Stomach smooth muscle (tissue), 2 donors: ENCODE measurements around the gene GABPB1.

Experiments
- H3K27ac ChIP-seq: one replicate; pipeline ENCODE4 v1.7.0; 2013; ENCODE audit warnings: mild to moderate bottlenecking, low read length, inconsistent platforms
- H3K27me3 ChIP-seq, 2 donors: one replicate each; pipeline ENCODE4 v1.7.0; 2013; ENCODE audit warnings: low read length in 2 of 2; ENCODE audit not compliant: insufficient read depth in 2 of 2, control insufficient read depth in 1 of 2
- H3K36me3 ChIP-seq, 2 donors: one replicate each; pipeline ENCODE4 v1.7.0; 2013; ENCODE audit warnings: low read length in 2 of 2; ENCODE audit not compliant: control insufficient read depth in 2 of 2, insufficient read depth in 2 of 2
- H3K4me1 ChIP-seq: one replicate; pipeline ENCODE4 v1.7.0; 2013; ENCODE audit warnings: low read length; ENCODE audit not compliant: control insufficient read depth, insufficient read depth
- H3K4me3 ChIP-seq, 2 donors: one replicate each; pipeline ENCODE4 v1.7.0; 2013; ENCODE audit warnings: low read length in 2 of 2
- H3K9ac ChIP-seq, 2 donors: one replicate each; pipeline ENCODE4 v1.7.0; 2013; ENCODE audit warnings: low read length in 2 of 2, mild to moderate bottlenecking in 1 of 2
- H3K9me3 ChIP-seq, 2 donors: one replicate each; pipeline ENCODE4 v1.7.0; 2013; ENCODE audit warnings: low read length in 2 of 2; ENCODE audit not compliant: control insufficient read depth in 2 of 2
- donor health status: healthy.
- donor health status: Pancreatic carcinoma.

Gene GABPB1

DNA sequence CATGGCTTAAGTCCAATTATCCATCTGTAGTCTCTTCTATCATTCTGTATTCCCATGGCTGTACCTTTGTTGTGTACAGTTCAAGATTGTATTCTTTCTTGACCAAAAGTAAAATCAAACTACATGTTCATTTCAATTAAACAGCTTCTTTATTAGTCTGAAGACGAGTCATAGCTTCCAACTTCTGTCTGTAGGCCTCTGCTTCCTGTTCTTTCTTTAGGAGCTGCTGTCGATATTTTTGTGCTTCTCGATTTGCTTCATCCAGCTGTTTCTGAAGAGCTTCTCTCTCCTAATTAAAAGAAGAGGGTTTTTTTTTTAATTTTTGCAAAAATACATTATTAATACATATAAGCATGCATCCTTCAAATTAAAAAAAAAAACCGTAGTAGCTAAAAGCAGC, 76.5 kb downstream of the GABPB1 start:
- no peak overlapping the region for H3K4me3 ChIP-seq
- H3K9me3 ChIP-seq = no peaks in the 10 kb centered on the region
- H3K4me1 ChIP-seq = no peaks in the 10 kb centered on the region
- H3K9ac ChIP-seq = no peak overlapping the region
- no peaks in the 10 kb centered on the region for H3K27me3 ChIP-seq
- no peak overlapping the region for H3K27ac ChIP-seq
- H3K36me3 ChIP-seq = no peaks in the 10 kb centered on the region

DNA sequence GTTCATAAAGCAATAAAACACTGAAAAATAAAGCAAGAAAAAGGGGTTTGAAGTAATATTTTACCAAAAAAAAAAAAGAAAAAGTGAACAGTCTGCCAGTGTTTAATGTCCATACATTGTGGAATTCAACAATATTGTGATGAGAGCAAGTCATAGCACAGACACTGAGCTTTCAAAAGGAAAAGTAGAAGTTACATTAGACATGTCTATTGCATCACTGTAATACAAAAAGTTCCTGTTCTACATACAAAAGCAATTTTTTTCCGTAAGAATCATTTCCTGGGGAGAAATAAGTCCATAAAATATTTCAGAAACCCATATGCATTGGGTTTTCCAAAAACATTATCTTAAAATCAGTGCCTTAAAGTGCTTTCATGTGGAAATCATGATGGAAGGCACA, 77.6 kb downstream of the GABPB1 start:
- H3K9ac ChIP-seq = no peak overlapping the region
- H3K27me3 ChIP-seq = no peaks in the 10 kb centered on the region
- no peaks in the 10 kb centered on the region for H3K4me1 ChIP-seq
- no peaks in the 10 kb centered on the region for H3K9me3 ChIP-seq
- H3K27ac ChIP-seq = no peak overlapping the region
- H3K36me3 ChIP-seq = no peaks in the 10 kb centered on the region
- no peak overlapping the region for H3K4me3 ChIP-seq

DNA sequence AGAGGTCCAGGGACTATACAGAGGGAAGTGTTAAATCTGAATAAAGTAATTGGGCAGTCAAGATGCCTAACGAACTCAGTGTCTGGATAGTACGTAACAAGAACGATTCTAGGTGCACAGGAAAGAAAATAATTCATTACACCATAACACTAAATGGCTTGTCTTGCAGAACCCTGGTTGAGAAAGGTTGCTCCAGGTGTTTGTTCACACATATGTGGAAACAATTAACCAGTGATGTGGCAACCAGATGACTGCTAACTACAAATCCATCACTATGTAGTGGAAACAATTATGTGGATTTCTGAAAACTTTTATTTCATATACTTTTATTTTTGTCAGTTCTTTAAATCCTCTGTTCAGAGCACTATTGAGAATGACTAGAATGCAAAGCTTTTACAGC, 79.1 kb downstream of the GABPB1 start:
- Histone ChIP-seq H3K27me3 (no peaks in the 10 kb centered on the region), H3K9me3 (no peaks in the 10 kb centered on the region), H3K9ac (no peak overlapping the region), H3K27ac (no peak overlapping the region), H3K4me3 (no peak overlapping the region), H3K4me1 (no peaks in the 10 kb centered on the region), H3K36me3 (no peaks in the 10 kb centered on the region)

DNA sequence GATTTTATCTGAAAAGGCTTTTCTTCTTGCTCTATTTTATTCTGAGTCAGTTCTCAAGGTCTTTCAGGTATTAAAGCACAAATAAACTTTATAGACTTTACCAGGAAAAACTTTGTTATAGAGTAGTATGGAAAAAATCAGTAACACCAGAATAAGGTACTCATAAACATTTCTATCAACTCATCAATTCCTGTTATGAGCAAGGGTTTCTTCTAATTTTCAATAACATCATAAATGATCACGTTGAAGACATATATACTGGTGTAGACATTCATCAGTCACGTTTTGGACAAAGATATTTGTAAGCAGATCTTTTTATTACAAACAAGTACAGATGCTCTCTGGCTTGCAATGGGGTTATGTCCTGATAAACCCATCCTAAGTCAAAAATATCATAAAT, 79.9 kb downstream of the GABPB1 start:
- no peak overlapping the region for H3K4me3 ChIP-seq
- H3K9ac ChIP-seq = no peak overlapping the region
- no peak overlapping the region for H3K27ac ChIP-seq
- no peaks in the 10 kb centered on the region for H3K36me3 ChIP-seq
- no peaks in the 10 kb centered on the region for H3K27me3 ChIP-seq
- H3K4me1 ChIP-seq = no peaks in the 10 kb centered on the region
- H3K9me3 ChIP-seq = no peaks in the 10 kb centered on the region

DNA sequence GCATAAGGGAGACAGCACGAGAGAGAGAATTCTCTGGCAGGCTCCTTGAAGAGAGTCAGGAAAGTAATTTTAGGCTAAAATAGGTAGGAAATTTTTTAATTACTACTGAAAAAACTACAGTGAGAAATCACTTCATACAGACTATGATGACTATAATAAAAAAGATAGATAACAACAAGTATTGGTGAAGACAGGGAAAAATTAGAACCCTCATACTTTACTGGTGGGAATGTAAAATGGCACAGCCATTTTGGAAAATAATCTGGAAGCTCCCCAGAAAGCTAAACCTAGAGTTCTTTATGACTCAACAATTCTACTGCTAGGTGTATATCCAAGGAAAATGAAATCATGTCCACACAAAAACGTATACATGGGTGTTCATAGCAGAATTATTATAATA, 87.4 kb downstream of the GABPB1 start:
- H3K27me3 ChIP-seq = no peaks in the 10 kb centered on the region
- H3K36me3 ChIP-seq = no peaks in the 10 kb centered on the region
- no peaks in the 10 kb centered on the region for H3K4me1 ChIP-seq
- H3K9ac ChIP-seq = no peak overlapping the region
- no peaks in the 10 kb centered on the region for H3K9me3 ChIP-seq
- H3K4me3 ChIP-seq = no peak overlapping the region
- no peak overlapping the region for H3K27ac ChIP-seq

DNA sequence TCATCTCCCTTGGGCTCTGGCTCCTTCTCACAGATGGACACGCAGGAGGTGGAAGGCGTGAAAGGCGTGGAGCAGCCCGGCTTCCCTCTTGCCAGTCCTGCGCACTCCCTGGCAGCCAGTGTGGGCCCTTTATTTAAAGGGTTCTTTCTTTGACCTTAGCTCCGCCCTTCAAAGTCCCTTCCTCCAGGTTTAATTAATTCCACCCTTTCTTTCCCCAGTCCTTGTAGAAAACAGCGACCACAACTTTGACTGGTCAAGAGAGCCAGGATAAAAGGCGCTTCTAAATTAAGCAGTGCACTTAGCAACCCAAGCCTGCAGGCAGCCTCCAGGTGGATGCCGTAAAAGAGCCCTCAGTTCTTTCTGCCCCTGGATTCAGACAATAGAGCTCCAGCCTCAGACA, 89.4 kb downstream of the GABPB1 start, which contains the start of gene HDC:
Gene HDC (minus strand): TSS at position 107 of the 400 bp plus-strand sequence. CDS start 103 bp downstream, at position 4.
- H3K27me3 ChIP-seq = no peaks in the 10 kb centered on the region
- H3K27ac ChIP-seq = no peak within 1 kb of the TSS
- no peak within 1 kb of the TSS for H3K4me3 ChIP-seq
- no peaks in the 10 kb centered on the region for H3K4me1 ChIP-seq
- no peaks in the 10 kb centered on the region for H3K36me3 ChIP-seq
- no peak within 1 kb of the TSS for H3K9ac ChIP-seq
- H3K9me3 ChIP-seq = no peaks in the 10 kb centered on the region

DNA sequence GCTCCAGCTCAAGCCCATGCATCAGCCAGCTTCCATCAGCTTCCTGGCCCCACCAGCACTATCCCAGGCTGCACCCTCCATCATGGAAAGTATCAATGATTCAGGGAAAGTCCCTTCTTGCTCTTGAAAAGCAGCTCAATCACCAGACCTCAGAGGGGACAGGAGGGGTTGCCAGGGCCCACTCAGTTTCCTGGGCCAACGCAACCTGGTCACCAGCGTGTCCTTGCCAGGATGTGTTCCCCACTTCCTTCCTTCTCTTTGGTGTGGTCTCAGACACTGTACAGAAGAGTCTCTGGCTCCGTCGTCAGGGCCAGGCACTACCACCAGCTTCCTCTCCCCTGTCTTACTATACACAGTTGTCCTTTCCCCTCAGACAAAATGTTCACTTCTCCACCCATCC, 92.5 kb downstream of the GABPB1 start:
- Histone ChIP-seq H3K36me3 (no peaks in the 10 kb centered on the region), H3K9ac (no peak overlapping the region), H3K4me3 (no peak overlapping the region), H3K4me1 (no peaks in the 10 kb centered on the region), H3K27me3 (no peaks in the 10 kb centered on the region), H3K9me3 (no peaks in the 10 kb centered on the region), H3K27ac (no peak overlapping the region)

DNA sequence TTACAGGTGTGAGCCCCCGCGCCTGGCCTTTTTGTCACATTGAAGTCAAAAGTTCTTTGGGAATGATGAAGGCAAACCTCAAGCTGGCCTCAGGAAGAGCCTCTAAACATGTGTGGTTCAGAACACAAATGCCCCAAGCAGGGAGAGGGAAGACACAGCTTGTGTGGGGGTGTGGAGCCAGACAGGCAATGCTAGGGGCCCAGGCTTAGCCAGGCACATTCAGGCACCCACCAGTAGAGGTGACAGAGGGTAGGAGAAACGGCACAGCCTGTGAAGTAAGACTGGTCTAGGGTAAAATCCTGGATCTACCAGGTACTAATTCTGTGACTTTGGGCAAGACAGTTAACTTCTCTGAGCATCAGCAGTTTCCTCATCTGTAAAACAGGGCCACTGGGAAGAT, 93.0 kb downstream of the GABPB1 start:
- peaks cover 0 to 3% of the 10 kb centered on the region in 2 donors for H3K27me3 ChIP-seq
- H3K9me3 ChIP-seq = no peaks in the 10 kb centered on the region
- H3K9ac ChIP-seq = no peak overlapping the region
- no peak overlapping the region for H3K4me3 ChIP-seq
- H3K27ac ChIP-seq = no peak overlapping the region
- no peaks in the 10 kb centered on the region for H3K4me1 ChIP-seq
- no peaks in the 10 kb centered on the region for H3K36me3 ChIP-seq

DNA sequence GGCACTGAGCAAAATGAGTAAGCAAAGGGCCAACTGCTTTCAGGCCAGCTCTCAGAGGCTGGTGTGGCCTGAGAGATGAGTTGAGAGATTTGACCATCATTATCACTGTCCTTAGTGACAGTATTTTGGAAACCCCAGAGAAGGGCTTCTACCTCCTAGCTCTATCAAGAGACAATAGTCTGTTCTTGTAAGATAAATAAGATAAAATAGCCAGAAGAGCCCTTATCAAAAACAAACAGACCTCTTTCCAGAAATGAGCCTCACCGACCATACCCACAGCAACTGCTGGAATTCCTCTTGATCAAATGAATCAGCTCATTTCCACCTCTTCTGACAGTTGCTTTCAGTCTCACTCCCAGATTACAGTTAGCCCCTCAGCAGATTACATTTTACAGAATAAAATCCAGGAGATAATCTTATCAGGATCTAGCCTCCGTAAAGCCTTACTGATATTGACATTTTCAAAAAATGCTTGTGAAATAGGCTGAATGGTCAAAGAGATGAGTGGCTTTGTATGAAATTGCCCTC, 94.0 kb downstream of the GABPB1 start:
- Histone ChIP-seq H3K4me3 (no peak overlapping the region), H3K27ac (no peak overlapping the region), H3K9me3 (no peaks in the 10 kb centered on the region), H3K27me3 (peaks cover 0 to 3% of the 10 kb centered on the region in 2 donors), H3K4me1 (no peaks in the 10 kb centered on the region), H3K36me3 (no peaks in the 10 kb centered on the region), H3K9ac (no peak overlapping the region)

DNA sequence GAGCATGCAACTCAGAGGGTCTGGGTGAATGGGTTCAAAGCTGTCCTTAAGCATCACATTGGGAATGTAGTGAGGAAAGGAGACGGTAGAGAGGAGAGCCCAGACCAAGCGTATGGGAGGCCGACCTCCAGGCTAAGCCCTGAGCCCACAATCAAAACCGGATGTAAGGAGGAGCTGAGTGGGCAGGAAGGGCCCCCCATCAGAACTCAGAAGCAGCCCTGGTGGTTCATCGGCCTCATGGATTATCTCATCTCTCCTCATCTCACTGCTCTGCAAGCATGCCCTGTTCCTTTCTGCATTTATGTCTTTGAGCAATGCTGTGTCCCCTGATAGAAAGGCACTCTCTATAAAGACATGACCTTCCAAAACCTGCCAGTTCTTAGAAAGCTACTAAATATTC, 95.7 kb downstream of the GABPB1 start:
- Histone ChIP-seq H3K9ac (no peak overlapping the region), H3K4me3 (no peak overlapping the region), H3K27me3 (peaks cover 0 to 3% of the 10 kb centered on the region in 2 donors), H3K4me1 (no peaks in the 10 kb centered on the region), H3K9me3 (no peaks in the 10 kb centered on the region), H3K27ac (no peak overlapping the region), H3K36me3 (no peaks in the 10 kb centered on the region)

DNA sequence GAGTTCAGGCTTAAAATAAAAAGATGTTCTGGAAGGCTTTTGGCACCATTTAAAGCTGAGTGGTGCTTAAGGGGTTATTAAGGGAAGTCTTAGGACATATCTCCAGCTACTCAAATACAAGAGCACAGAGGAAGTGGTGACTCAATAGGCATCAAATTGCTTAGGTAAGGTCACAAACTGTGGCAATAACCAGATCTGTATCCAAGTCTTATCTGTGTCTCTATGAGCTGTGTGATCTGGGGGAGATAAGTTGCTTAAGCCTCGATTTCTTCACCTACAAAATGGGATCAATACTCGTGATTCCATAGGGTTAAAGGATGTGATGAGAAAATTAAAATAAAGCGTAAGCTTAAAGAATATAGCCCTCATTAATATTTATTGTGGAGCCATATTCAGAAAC, 97.1 kb downstream of the GABPB1 start:
- Histone ChIP-seq H3K4me1 (no peaks in the 10 kb centered on the region), H3K27me3 (peaks cover 0 to 3% of the 10 kb centered on the region in 2 donors), H3K4me3 (no peak overlapping the region), H3K9ac (no peak overlapping the region), H3K27ac (no peak overlapping the region), H3K36me3 (no peaks in the 10 kb centered on the region), H3K9me3 (no peaks in the 10 kb centered on the region)
